MM.1S (cell line): ENCODE results near the gene GSE1.

ENCODE experiments used
- DNase-seq: peaks from one replicate; pipeline ENCODE4 v3.0.0-alpha.2; 2015
- H2AFZ ChIP-seq: fragments of 300-600 bp; sonication (generic); 2 replicates; pipeline ENCODE4 v1.6.0; 2016; ENCODE audit warnings: antibody characterized with exemption, low read length
- H3F3A ChIP-seq: fragments of 300-600 bp; sonication (generic); 2 replicates; pipeline ENCODE4 v1.6.1; 2016; ENCODE audit warnings: mild to moderate bottlenecking, antibody characterized with exemption, low read length, moderate library complexity, mixed read lengths; ENCODE audit not compliant: insufficient read depth
- H3K27ac ChIP-seq: fragments of 300-600 bp; sonication (generic); 2 replicates; pipeline ENCODE4 v1.5.1; 2016; ENCODE audit warnings: mild to moderate bottlenecking, low read length
- H3K27me3 ChIP-seq: fragments of 300-600 bp; sonication (generic); replicated peaks from 2 replicates; pipeline ENCODE4 v1.6.0; 2016; ENCODE audit warnings: low read length; ENCODE audit not compliant: insufficient read depth
- H3K36me3 ChIP-seq: fragments of 300-600 bp; sonication (generic); replicated peaks from 2 replicates; pipeline ENCODE4 v1.6.1; 2016; ENCODE audit warnings: mild to moderate bottlenecking, low read length, mixed read lengths; ENCODE audit not compliant: insufficient read depth
- H3K4me1 ChIP-seq: fragments of 300-600 bp; sonication (generic); 2 replicates; pipeline ENCODE4 v1.6.1; 2016; ENCODE audit warnings: low read length, mixed read lengths
- H3K4me2 ChIP-seq: fragments of 300-600 bp; sonication (generic); 2 replicates; pipeline ENCODE4 v1.6.0; 2016; ENCODE audit warnings: low read depth, low read length
- H3K4me3 ChIP-seq: fragments of 300-600 bp; sonication (generic); 2 replicates; pipeline ENCODE4 v1.5.1; 2016; ENCODE audit warnings: low read length, mixed read lengths
- H3K79me2 ChIP-seq: fragments of 300-600 bp; sonication (generic); 2 replicates; pipeline ENCODE4 v1.6.1; 2016; ENCODE audit warnings: mixed run types, low read length, mixed read lengths
- H3K9ac ChIP-seq: fragments of 300-600 bp; sonication (generic); 2 replicates; pipeline ENCODE4 v1.6.1; 2016; ENCODE audit warnings: low read length, mixed read lengths
- H3K9me2 ChIP-seq: fragments of 300-600 bp; sonication (generic); replicated peaks from 2 replicates; pipeline ENCODE4 v1.6.1; 2016; ENCODE audit warnings: mild to moderate bottlenecking, low read length, mixed read lengths; ENCODE audit not compliant: insufficient read depth
- H3K9me3 ChIP-seq: fragments of 300-600 bp; sonication (generic); replicated peaks from 2 replicates; pipeline ENCODE4 v1.6.1; 2016; ENCODE audit warnings: mild to moderate bottlenecking, low read length, mixed read lengths; ENCODE audit not compliant: insufficient read depth
- H4K20me1 ChIP-seq: fragments of 300-600 bp; sonication (generic); 2 replicates; pipeline ENCODE4 v1.6.1; 2016; ENCODE audit warnings: mild to moderate bottlenecking, low read length, moderate library complexity, mixed read lengths; ENCODE audit not compliant: insufficient read depth
- CTCF ChIP-seq: fragments of 300-600 bp; sonication (generic); IDR thresholded peaks from 2 replicates; pipeline ENCODE4 v1.5.1; 2016; ENCODE audit warnings: antibody characterized with exemption, low read length, mixed read lengths
- EZH2 ChIP-seq: fragments of 300-600 bp; sonication (generic); optimal IDR thresholded peaks from 2 replicates; pipeline ENCODE3; 2017; ENCODE audit warnings: low read depth, mild to moderate bottlenecking, antibody characterized with exemption, low read length, mixed read lengths
- EZH2phosphoT487 ChIP-seq: fragments of 300-600 bp; sonication (generic); IDR thresholded peaks from 2 replicates; pipeline ENCODE4 v1.6.1; 2018; ENCODE audit warnings: antibody characterized with exemption, low read length

Gene GSE1

GRCh38 chr16:85696781-85697180 lies 83.7 kb downstream of the GSE1 start:
- H3K9me2 ChIP-seq, result no peaks in the 10 kb centered on the region
- no peaks in the 10 kb centered on the region for H3K36me3 ChIP-seq
- peaks cover 6% of the 10 kb centered on the region for H3K27me3 ChIP-seq
- no peak overlapping the region for H3K4me3 ChIP-seq
- DNase-seq, result no peak
- no peak overlapping the region for H3K9ac ChIP-seq
- H3F3A ChIP-seq, result no peaks in the 10 kb centered on the region
- no peak overlapping the region for H2AFZ ChIP-seq
- no peak overlapping the region for H3K27ac ChIP-seq
- TF ChIP-seq CTCF, result no peak
- no peak for TF ChIP-seq EZH2
- TF ChIP-seq EZH2phosphoT487, result no peak
- H3K4me1 ChIP-seq, result no peaks in the 10 kb centered on the region
- H3K9me3 ChIP-seq, result no peaks in the 10 kb centered on the region
- no peaks in the 10 kb centered on the region for H4K20me1 ChIP-seq
- no peak overlapping the region for H3K4me2 ChIP-seq
- H3K79me2 ChIP-seq, result no peaks in the 10 kb centered on the region

GRCh38 chr16:85697431-85697830 lies 84.3 kb downstream of the GSE1 start:
- no peak overlapping the region for H3K4me3 ChIP-seq
- no peaks in the 10 kb centered on the region for H3K4me1 ChIP-seq
- H3K79me2 ChIP-seq, result no peaks in the 10 kb centered on the region
- no peaks in the 10 kb centered on the region for H3K9me2 ChIP-seq
- H4K20me1 ChIP-seq, result no peaks in the 10 kb centered on the region
- H3K9me3 ChIP-seq, result no peaks in the 10 kb centered on the region
- DNase-seq, result no peak
- no peak overlapping the region for H3K27ac ChIP-seq
- no peak for TF ChIP-seq CTCF
- no peak overlapping the region for H3K4me2 ChIP-seq
- H2AFZ ChIP-seq, result no peak overlapping the region
- H3K9ac ChIP-seq, result no peak overlapping the region
- no peaks in the 10 kb centered on the region for H3F3A ChIP-seq
- H3K27me3 ChIP-seq, result peaks cover 6% of the 10 kb centered on the region
- H3K36me3 ChIP-seq, result no peaks in the 10 kb centered on the region

- H3K27ac ChIP-seq, result no peak overlapping the region
These were observed 85.4 kb downstream of the GSE1 start for GRCh38 chr16:85698459-85698891.

More at GRCh38 chr16:85698459-85698891, 85.4 kb downstream of the GSE1 start:
- Histone ChIP-seq H3F3A (no peaks in the 10 kb centered on the region), H2AFZ (no peak overlapping the region), H3K4me1 (no peaks in the 10 kb centered on the region), H3K9me2 (no peaks in the 10 kb centered on the region), H3K27me3 (peaks cover 6% of the 10 kb centered on the region), H3K79me2 (no peaks in the 10 kb centered on the region), H3K9ac (no peak overlapping the region), H3K9me3 (no peaks in the 10 kb centered on the region), H3K4me3 (no peak overlapping the region), H3K4me2 (no peak overlapping the region), H4K20me1 (no peaks in the 10 kb centered on the region), H3K36me3 (no peaks in the 10 kb centered on the region)
- DNase-seq, result no peak
- TF ChIP-seq CTCF (no peak), EZH2 (no peak), EZH2phosphoT487 (no peak)
